HCT116 (cell line): Measurements from ENCODE around the gene GAGE12E. TPM values are rescaled to one million over a fixed set of nuclear protein-coding genes. Genes with fewer than 3 reads are reported as not detected.
"Not testable (repeated sequence)": the region's sequence is repeated elsewhere in the genome, so short reads cannot be mapped to it uniquely, and the experiment has no call there.

Experiments
- ATAC-seq: fragments of 200-7000 bp; cut with Tn5 transposase; 2 replicates; pipeline ENCODE4 v1.9.1; 2020; ENCODE audit warnings: mild to moderate bottlenecking, moderate library complexity
- BruUV-seq: library from RNA; stranded (reverse); fragments of 400-500 nt; replicated peaks from 2 replicates; lab custom pipeline; 2021; lab: Mats Ljungman, UMichigan
- CTCF ChIA-PET: fragments of 300-600 bp; sonication (Branson Sonifier 250); formaldehyde crosslinking; loops from one replicate; lab custom pipeline; 2021; ENCODE audit warnings: antibody characterized with exemption; lab: Charles Lee
- POLR2A ChIA-PET: fragments of 300-600, 350-600 bp; sonication (Branson Sonifier 250); formaldehyde crosslinking; loops from one replicate; lab custom pipeline; 2021; ENCODE audit warnings: antibody characterized with exemption; lab: Charles Lee
- RAD21 ChIA-PET, 2 experiments: fragments of 300-600 bp; sonication (Branson Sonifier 250); formaldehyde crosslinking; loops; one replicate each; lab custom pipeline; 2023; ENCODE audit warnings: low total read pairs in 2 of 2; ENCODE audit not compliant: uncharacterized antibody in 2 of 2, unreplicated experiment in 2 of 2, low non-redundant PET in 1 of 2; lab: Charles Lee
- DNase-seq: peaks from one replicate; pipeline ENCODE4 v3.0.0-alpha.2; 2010; ENCODE audit warnings: low read depth, low spot score
- H2AFZ ChIP-seq: fragments of 200-600 bp; shearing (Covaris generic), sonication (generic); 2 replicates; pipeline ENCODE4 v1.6.1; 2017; ENCODE audit warnings: low read depth, mixed run types, mixed read lengths, antibody characterized with exemption, low read length; ENCODE audit not compliant: poor library complexity, severe bottlenecking
- H3K27ac ChIP-seq: 2 replicates; pipeline ENCODE4 v1.5.1; 2012; ENCODE audit warnings: low read depth, low read length
- H3K27me3 ChIP-seq: fragments of 200-600 bp; sonication (generic); 2 replicates; pipeline ENCODE4 v1.6.1; 2016; ENCODE audit warnings: mixed run types, low read length, mixed read lengths; ENCODE audit not compliant: insufficient read depth
- H3K36me3 ChIP-seq, 2 experiments: fragments of 200-500 bp in 1 of 2; fragments of 200-600 bp in 1 of 2; sonication (Bioruptor generic) in 1 of 2; sonication (generic) in 1 of 2; 2 replicates each; pipeline versions ENCODE4 v1.5.1 to v1.6.1; 2014 to 2016; ENCODE audit warnings: low read length in 2 of 2, inconsistent platforms in 1 of 2, mixed read lengths in 1 of 2, mixed run types in 1 of 2; ENCODE audit not compliant: insufficient read depth in 2 of 2, control insufficient read depth in 1 of 2
- H3K4me1 ChIP-seq, 2 experiments: fragments of 200-600 bp in 1 of 2; sonication (generic) in 1 of 2; 2 replicates each; pipeline versions ENCODE4 v1.5.1 to v1.6.1; 2012 to 2017; ENCODE audit warnings: low read length in 2 of 2, inconsistent platforms in 1 of 2, mild to moderate bottlenecking in 1 of 2, mixed read lengths in 1 of 2, mixed run types in 1 of 2, moderate library complexity in 1 of 2; ENCODE audit not compliant: insufficient read depth in 2 of 2, control insufficient read depth in 1 of 2
- H3K4me2 ChIP-seq: fragments of 200-600 bp; sonication (generic); 2 replicates; pipeline ENCODE4 v1.6.1; 2017; ENCODE audit warnings: mixed run types, low read length, mixed read lengths
- H3K4me3 ChIP-seq, 2 experiments: fragments of 200-600 bp in 1 of 2; sonication (generic) in 1 of 2; replicated peaks in 1 of 2; 2 replicates each; pipeline ENCODE4 v1.5.1; 2011 to 2016; ENCODE audit warnings: low read length in 2 of 2, control low read depth in 1 of 2, low read depth in 1 of 2, mild to moderate bottlenecking in 1 of 2, mixed read lengths in 1 of 2, mixed run types in 1 of 2
- H3K79me2 ChIP-seq: fragments of 200-600 bp; sonication (generic); 2 replicates; pipeline ENCODE4 v1.6.1; 2017; ENCODE audit warnings: mild to moderate bottlenecking, mixed run types, low read length, moderate library complexity, mixed read lengths; ENCODE audit not compliant: insufficient read depth
- H3K9ac ChIP-seq: fragments of 200-600 bp; sonication (generic); 2 replicates; pipeline ENCODE4 v1.6.1; 2016; ENCODE audit warnings: low read length, mixed read lengths
- H3K9me2 ChIP-seq: fragments of 200-600 bp; sonication (generic), shearing (Covaris generic); 2 replicates; pipeline ENCODE4 v1.6.1; 2017; ENCODE audit warnings: mixed run types, mild to moderate bottlenecking, moderate library complexity; ENCODE audit not compliant: insufficient read depth
- H3K9me3 ChIP-seq, 2 experiments: fragments of 200-500 bp in 1 of 2; fragments of 200-600 bp in 1 of 2; sonication (Bioruptor generic) in 1 of 2; sonication (generic) in 1 of 2; 2 replicates each; pipeline ENCODE4 v1.6.1; 2014 to 2017; ENCODE audit warnings: low read length in 2 of 2, mixed read lengths in 2 of 2, inconsistent platforms in 1 of 2, low read depth in 1 of 2, mild to moderate bottlenecking in 1 of 2, mixed run types in 1 of 2, moderate library complexity in 1 of 2; ENCODE audit not compliant: control insufficient read depth in 1 of 2, insufficient read depth in 1 of 2
- H4K20me1 ChIP-seq: fragments of 200-600 bp; sonication (generic), shearing (Covaris generic); 2 replicates; pipeline ENCODE4 v1.6.1; 2017; ENCODE audit warnings: mixed run types, mild to moderate bottlenecking, moderate library complexity; ENCODE audit not compliant: insufficient read depth
- intact Hi-C: fragments of 100-400 bp; cut with micrococcal nuclease; formaldehyde crosslinking; loops from 2 replicates; pipeline ENCODE4 v1.10.0; 2022
- total RNA-seq: library from RNA; stranded (reverse); gene quantifications from one replicate; pipeline ENCODE4 v1.2.1, GENCODE V29; 2021; ENCODE audit not compliant: unreplicated experiment

The GAGE12E gene
- total RNA-seq, 1 experiment from 2014 or later, result not detected

- H3K9ac ChIP-seq, H3K79me2 ChIP-seq, H4K20me1 ChIP-seq, H3K9me2 ChIP-seq, intact Hi-C loops, H3K4me1 ChIP-seq, H2AFZ ChIP-seq, H3K27ac ChIP-seq, BruUV-seq, H3K27me3 ChIP-seq, H3K4me3 ChIP-seq, H3K36me3 ChIP-seq, DNase-seq, ATAC-seq, RAD21 ChIA-PET, H3K9me3 ChIP-seq, H3K4me2 ChIP-seq, CTCF ChIA-PET, POLR2A ChIA-PET: not testable (repeated sequence)
These were observed 38.1 kb downstream of the GAGE12E start, which contains the start of gene GAGE2A for GRCh38 chrX:49589196-49589595. GAGE2A (plus strand) TSS chrX:49589496; CDS start chrX:49590651, 1,155 bp downstream.

GRCh38 chrX:49589769-49590478, 38.8 kb downstream of the GAGE12E start:
- H3K4me1 ChIP-seq, H3K9ac ChIP-seq, H3K9me2 ChIP-seq, H4K20me1 ChIP-seq, RAD21 ChIA-PET, H3K4me3 ChIP-seq, BruUV-seq, H3K79me2 ChIP-seq, DNase-seq, H3K9me3 ChIP-seq, POLR2A ChIA-PET, CTCF ChIA-PET, H3K27ac ChIP-seq, H2AFZ ChIP-seq, H3K36me3 ChIP-seq, H3K27me3 ChIP-seq, ATAC-seq, H3K4me2 ChIP-seq, intact Hi-C loops: not testable (repeated sequence)

GRCh38 chrX:49590488-49590887, 39.4 kb downstream of the GAGE12E start:
- ATAC-seq, RAD21 ChIA-PET, H3K9me2 ChIP-seq, CTCF ChIA-PET, DNase-seq, H3K27me3 ChIP-seq, H4K20me1 ChIP-seq, H3K36me3 ChIP-seq, intact Hi-C loops, H3K79me2 ChIP-seq, BruUV-seq, H3K27ac ChIP-seq, H3K9me3 ChIP-seq, POLR2A ChIA-PET, H3K9ac ChIP-seq, H3K4me3 ChIP-seq, H3K4me1 ChIP-seq, H3K4me2 ChIP-seq, H2AFZ ChIP-seq: not testable (repeated sequence)

GRCh38 chrX:49598720-49599119, 47.6 kb downstream of the GAGE12E start, which contains the start of gene GAGE1:
GAGE1 (plus strand) TSS chrX:49599020; CDS start chrX:49600175, 1,155 bp downstream.
- intact Hi-C loops, CTCF ChIA-PET, H3K79me2 ChIP-seq, POLR2A ChIA-PET, H3K9me3 ChIP-seq, H3K9ac ChIP-seq, H3K4me1 ChIP-seq, H4K20me1 ChIP-seq, H3K27ac ChIP-seq, ATAC-seq, BruUV-seq, H3K36me3 ChIP-seq, H2AFZ ChIP-seq, H3K9me2 ChIP-seq, DNase-seq, H3K4me2 ChIP-seq, RAD21 ChIA-PET, H3K27me3 ChIP-seq, H3K4me3 ChIP-seq: not testable (repeated sequence)
